ENCODE data around the gene N4BP2.

DNA sequence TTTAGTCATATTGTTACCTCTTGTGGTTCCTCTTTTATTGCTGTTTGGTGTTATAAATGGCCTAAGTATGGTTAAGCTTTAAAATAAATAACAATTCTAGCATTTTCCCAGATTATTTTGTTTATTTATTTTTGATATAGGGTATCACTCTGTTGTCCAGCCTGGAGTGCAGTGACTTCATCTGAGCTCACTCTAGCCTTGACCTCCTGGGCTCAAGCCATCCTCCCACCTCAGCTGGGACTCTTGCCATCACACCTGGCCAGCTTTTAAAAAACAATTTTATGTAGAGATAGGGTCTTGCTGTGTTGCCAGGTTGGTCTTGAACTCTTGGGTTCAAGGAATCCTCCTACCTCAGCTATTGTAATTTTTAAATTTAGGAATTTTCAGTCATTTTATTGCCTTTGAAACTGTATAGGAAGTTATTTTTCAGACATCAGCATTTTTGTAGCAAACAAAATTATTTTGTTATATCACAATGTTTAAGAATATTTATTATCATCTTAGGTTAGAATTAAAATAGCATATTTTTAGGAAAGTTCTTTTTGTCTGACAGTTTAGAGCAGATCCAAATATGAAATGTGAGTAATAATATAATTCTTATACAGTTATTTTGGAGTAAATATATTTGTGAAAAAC, 73.9 kb downstream of the N4BP2 start:
- TF ChIP-seq, protein P1, sequence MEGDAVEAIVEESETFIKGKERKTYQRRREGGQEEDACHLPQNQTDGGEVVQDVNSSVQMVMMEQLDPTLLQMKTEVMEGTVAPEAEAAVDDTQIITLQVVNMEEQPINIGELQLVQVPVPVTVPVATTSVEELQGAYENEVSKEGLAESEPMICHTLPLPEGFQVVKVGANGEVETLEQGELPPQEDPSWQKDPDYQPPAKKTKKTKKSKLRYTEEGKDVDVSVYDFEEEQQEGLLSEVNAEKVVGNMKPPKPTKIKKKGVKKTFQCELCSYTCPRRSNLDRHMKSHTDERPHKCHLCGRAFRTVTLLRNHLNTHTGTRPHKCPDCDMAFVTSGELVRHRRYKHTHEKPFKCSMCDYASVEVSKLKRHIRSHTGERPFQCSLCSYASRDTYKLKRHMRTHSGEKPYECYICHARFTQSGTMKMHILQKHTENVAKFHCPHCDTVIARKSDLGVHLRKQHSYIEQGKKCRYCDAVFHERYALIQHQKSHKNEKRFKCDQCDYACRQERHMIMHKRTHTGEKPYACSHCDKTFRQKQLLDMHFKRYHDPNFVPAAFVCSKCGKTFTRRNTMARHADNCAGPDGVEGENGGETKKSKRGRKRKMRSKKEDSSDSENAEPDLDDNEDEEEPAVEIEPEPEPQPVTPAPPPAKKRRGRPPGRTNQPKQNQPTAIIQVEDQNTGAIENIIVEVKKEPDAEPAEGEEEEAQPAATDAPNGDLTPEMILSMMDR (conservative IDR thresholded peaks at IDR 0.05; ENCODE audit: low read depth, low read length) = no peak
- TF ChIP-seq EZH2 (IDR thresholded peaks at IDR 0.05; ENCODE audit: low read length, unreplicated experiment) (no peak), EZH2phosphoT487 (IDR thresholded peaks at IDR 0.05; ENCODE audit: borderline replicate concordance, low read length) (no peak)

All from PC-3 (cell line).